C1 segment of cervical spinal cord (tissue), 14 donors: ENCODE measurements around the gene IL1R2.

Experiments used
- DNase-seq, 14 donors: peaks; one replicate each; lab custom pipeline; 2025; lab: John Stamatoyannopoulos, UW

The IL1R2 gene

GRCh38 chr2:102020596-102021170, 28.9 kb downstream of the IL1R2 start:
- DNase-seq = peak in 13 of 14 donors; percentile 6 to 74 (median 47)

- DNase-seq = no peak
Measured at GRCh38 chr2:102021779-102022178, 30.0 kb downstream of the IL1R2 start.

- no peak for DNase-seq
Measured at GRCh38 chr2:102022884-102023539, 31.3 kb downstream of the IL1R2 start.

GRCh38 chr2:102024410-102024809, 32.6 kb downstream of the IL1R2 start:
- no peak for DNase-seq

- DNase-seq = no peak
Measured at GRCh38 chr2:102025016-102025501, 33.3 kb downstream of the IL1R2 start.

- no peak for DNase-seq
Measured at GRCh38 chr2:102025583-102026267, 34.0 kb downstream of the IL1R2 start.

- no peak for DNase-seq
Measured at GRCh38 chr2:102027036-102027980, 35.5 kb downstream of the IL1R2 start.

GRCh38 chr2:102028470-102028869, 36.7 kb downstream of the IL1R2 start:
- no peak for DNase-seq

- no peak for DNase-seq
Measured at GRCh38 chr2:102029405-102029804, 37.6 kb downstream of the IL1R2 start.

- DNase-seq = no peak
Measured at GRCh38 chr2:102029952-102030351, 38.2 kb downstream of the IL1R2 start.

GRCh38 chr2:102030502-102030854, 38.7 kb downstream of the IL1R2 start:
- DNase-seq = no peak

- DNase-seq = no peak
Measured at GRCh38 chr2:102030855-102031527, 39.2 kb downstream of the IL1R2 start.

GRCh38 chr2:102032368-102033030, 40.7 kb downstream of the IL1R2 start:
- DNase-seq = no peak

GRCh38 chr2:102033031-102033749, 41.4 kb downstream of the IL1R2 start:
- DNase-seq = peak in 7 of 14 donors; percentile 13 to 55 (median 35)

GRCh38 chr2:102033750-102034682, 42.3 kb downstream of the IL1R2 start:
- DNase-seq = no peak

GRCh38 chr2:102034683-102035548, 43.2 kb downstream of the IL1R2 start:
- no peak for DNase-seq

- DNase-seq = no peak
Measured at GRCh38 chr2:102037681-102038080, 45.9 kb downstream of the IL1R2 start.

- DNase-seq = no peak
Measured at GRCh38 chr2:102040229-102040628, 48.5 kb downstream of the IL1R2 start.
